Activated CD4-positive, alpha-beta memory T cell treated with anti-CD3 and anti-CD28 coated beads for 36 hours (primary cell): ENCODE measurements around the gene PLD2. TPM values are rescaled to one million over a fixed set of nuclear protein-coding genes. Genes with fewer than 3 reads are reported as not detected.
"Not testable (repeated sequence)": the region's sequence is repeated elsewhere in the genome, so short reads cannot be mapped to it uniquely, and the experiment has no call there.

Source experiments
- CTCF ChIA-PET: fragments of 350-600 bp; sonication (Branson Sonifier 250); formaldehyde crosslinking; loops from one replicate; lab custom pipeline; 2021; ENCODE audit warnings: antibody characterized with exemption, inconsistent platforms; lab: Charles Lee
- POLR2A ChIA-PET: fragments of 350-600 bp; sonication (Branson Sonifier 250); formaldehyde crosslinking; loops from one replicate; lab custom pipeline; 2021; ENCODE audit warnings: antibody characterized with exemption; lab: Charles Lee
- DNase-seq: peaks from one replicate; pipeline ENCODE4 v3.0.0-alpha.2; 2020
- H3K27ac Mint-ChIP-seq: one replicate; pipeline ENCODE4 v1.8.0; 2021; ENCODE audit warnings: mixed read lengths
- H3K27me3 Mint-ChIP-seq: one replicate; pipeline ENCODE4 v1.8.0; 2021; ENCODE audit warnings: mixed read lengths
- H3K36me3 Mint-ChIP-seq: one replicate; pipeline ENCODE4 v1.8.0; 2021; ENCODE audit warnings: mixed read lengths
- H3K4me1 Mint-ChIP-seq: one replicate; pipeline ENCODE4 v1.8.0; 2021; ENCODE audit warnings: low read depth, mixed read lengths
- H3K4me3 Mint-ChIP-seq: one replicate; pipeline ENCODE4 v1.8.0; 2021; ENCODE audit warnings: mild to moderate bottlenecking, mixed read lengths
- H3K9me3 Mint-ChIP-seq: one replicate; pipeline ENCODE4 v1.8.0; 2021; ENCODE audit warnings: mixed read lengths
- intact Hi-C: fragments of 100-400 bp; cut with micrococcal nuclease; formaldehyde crosslinking; loops from one replicate; pipeline ENCODE4 v1.15.1; 2023
- total RNA-seq, 2 experiments: library from RNA; stranded (reverse); gene quantifications; one replicate each; pipeline ENCODE4 v1.2.3, GENCODE V29; 2021

The PLD2 gene
- total RNA-seq, 2 experiments from 2014 or later, result 15.8 to 19.3 TPM

GRCh38 chr17:4862720-4863119 lies 55.8 kb downstream of the PLD2 start:
- H3K36me3 Mint-ChIP-seq, result peaks cover 4% of the 10 kb centered on the region
- no peak for DNase-seq
- CTCF ChIA-PET, result no interaction called here
- H3K4me3 Mint-ChIP-seq, result no peak overlapping the region
- intact Hi-C loops, result no loop called here
- H3K4me1 Mint-ChIP-seq, result peaks cover 4% of the 10 kb centered on the region
- POLR2A ChIA-PET, result no interaction called here
- H3K27me3 Mint-ChIP-seq, result no peaks in the 10 kb centered on the region
- no peak overlapping the region for H3K27ac Mint-ChIP-seq
- H3K9me3 Mint-ChIP-seq, result no peaks in the 10 kb centered on the region

GRCh38 chr17:4863321-4863720 lies 56.4 kb downstream of the PLD2 start:
- H3K9me3 Mint-ChIP-seq, result no peaks in the 10 kb centered on the region
- intact Hi-C loops, result no loop called here
- no peak overlapping the region for H3K4me3 Mint-ChIP-seq
- POLR2A ChIA-PET, result no interaction called here
- H3K27ac Mint-ChIP-seq, result no peak overlapping the region
- CTCF ChIA-PET, result interaction anchor here (0.9 kb wide), 1 partner anchor 215 kb away, joined by 3 read pairs; the partner anchor contains the start of gene ZFP3
- DNase-seq, result no peak
- H3K36me3 Mint-ChIP-seq, result peaks cover 4% of the 10 kb centered on the region
- H3K4me1 Mint-ChIP-seq, result peaks cover 4% of the 10 kb centered on the region
- H3K27me3 Mint-ChIP-seq, result no peaks in the 10 kb centered on the region

GRCh38 chr17:4867535-4867934 lies 60.6 kb downstream of the PLD2 start:
- H3K36me3 Mint-ChIP-seq, CTCF ChIA-PET, H3K4me3 Mint-ChIP-seq, H3K27ac Mint-ChIP-seq, intact Hi-C loops, H3K27me3 Mint-ChIP-seq, H3K9me3 Mint-ChIP-seq, DNase-seq, H3K4me1 Mint-ChIP-seq: not testable (repeated sequence)
- POLR2A ChIA-PET, result interaction anchor here (0.5 kb wide), 2 partner anchors 9 to 292 kb away, joined by 3 to 4 read pairs; no protein-coding TSS in a partner anchor

DNA sequence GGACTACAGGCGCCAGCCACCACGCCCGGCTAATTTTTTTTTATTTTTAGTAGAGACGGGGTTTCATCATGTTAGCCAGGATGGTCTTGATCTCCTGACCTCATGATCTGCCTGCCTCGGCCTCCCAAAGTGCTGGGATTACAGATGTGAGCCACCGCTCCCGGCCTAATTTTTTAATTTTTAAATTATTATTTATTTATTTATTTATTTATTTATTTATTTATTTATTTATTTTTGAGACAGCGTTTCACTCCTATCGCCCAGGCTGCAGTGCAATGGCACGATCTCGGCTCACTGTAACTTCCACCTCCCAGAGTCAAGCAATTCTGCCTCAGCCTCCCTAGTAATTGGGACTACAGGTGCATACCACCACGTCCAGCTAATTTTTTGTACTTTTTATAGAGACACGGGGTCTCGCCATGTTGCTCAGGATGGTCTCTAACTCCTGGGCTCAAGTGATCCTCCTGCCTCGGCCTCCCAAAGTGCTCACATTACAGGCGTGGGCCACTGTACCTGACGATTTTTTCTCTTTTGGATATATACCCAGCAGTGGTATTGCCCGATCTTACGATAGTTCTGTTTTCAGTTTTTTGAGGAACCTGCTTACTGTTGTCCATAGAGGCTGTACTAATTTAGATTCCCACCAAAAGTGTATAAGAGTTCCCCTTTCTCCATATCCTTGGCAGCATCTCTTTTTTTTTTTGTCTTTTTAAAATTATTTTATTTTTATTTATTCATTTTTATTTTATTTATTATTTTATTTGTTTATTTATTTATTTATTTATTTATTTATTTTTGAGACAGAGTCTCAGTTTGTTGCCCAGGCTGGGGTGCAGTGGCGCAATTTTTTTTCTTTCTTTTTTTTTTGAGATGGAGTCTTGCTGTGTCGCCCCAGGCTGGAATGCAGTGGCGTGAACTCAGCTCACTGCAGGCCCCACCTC lies 62.4 kb downstream of the PLD2 start:
- intact Hi-C loops, H3K36me3 Mint-ChIP-seq, H3K4me3 Mint-ChIP-seq, DNase-seq, H3K27me3 Mint-ChIP-seq, H3K4me1 Mint-ChIP-seq, H3K9me3 Mint-ChIP-seq, H3K27ac Mint-ChIP-seq, CTCF ChIA-PET: not testable (repeated sequence)
- POLR2A ChIA-PET, result interaction anchor here (0.7 kb wide), 1 partner anchor 62 kb away, joined by 4 read pairs; the partner anchor contains the start of gene PLD2

- H3K27ac Mint-ChIP-seq, result no peak overlapping the region
- no peaks in the 10 kb centered on the region for H3K27me3 Mint-ChIP-seq
- DNase-seq, result no peak
- no peaks in the 10 kb centered on the region for H3K4me1 Mint-ChIP-seq
- CTCF ChIA-PET, result interaction anchor here (0.7 kb wide), 1 partner anchor 263 kb away, joined by 3 read pairs; no protein-coding TSS in a partner anchor
- intact Hi-C loops, result no loop called here
- H3K4me3 Mint-ChIP-seq, result no peak overlapping the region
- H3K36me3 Mint-ChIP-seq, result peaks cover 2% of the 10 kb centered on the region
- POLR2A ChIA-PET, result no interaction called here
- H3K9me3 Mint-ChIP-seq, result no peaks in the 10 kb centered on the region
Observed at GRCh38 chr17:4870855-4871254, 63.9 kb downstream of the PLD2 start.

GRCh38 chr17:4872786-4873185 lies 65.8 kb downstream of the PLD2 start:
- DNase-seq, result no peak
- ChIA-PET POLR2A (no interaction called here), CTCF (interaction anchor here (2.0 kb wide), 1 partner anchor 83 kb away, joined by 4 read pairs; no protein-coding TSS in a partner anchor)
- no peaks in the 10 kb centered on the region for H3K27me3 Mint-ChIP-seq
- no peak overlapping the region for H3K27ac Mint-ChIP-seq
- H3K9me3 Mint-ChIP-seq, result no peaks in the 10 kb centered on the region
- no peaks in the 10 kb centered on the region for H3K4me1 Mint-ChIP-seq
- H3K36me3 Mint-ChIP-seq, result peaks cover 2% of the 10 kb centered on the region
- no peak overlapping the region for H3K4me3 Mint-ChIP-seq
- intact Hi-C loops, result no loop called here

Other genes with a start within 250 kb of the PLD2 start
- gene GGT6, start 246.6 kb upstream of the PLD2 start, total RNA-seq, result not detected
- gene SMTNL2, start 222.6 kb upstream of the PLD2 start, total RNA-seq, result not detected
- gene ALOX15, start 165.5 kb upstream of the PLD2 start, total RNA-seq, result not detected
- gene PELP1, start 103.0 kb upstream of the PLD2 start, total RNA-seq, result 100 to 1,000 TPM in 1 of 2 experiments, 10 to 100 TPM in 1; 96.1 to 101 TPM
- 100 to 1,000 TPM; 210 to 226 TPM for gene ARRB2, start 96.5 kb upstream of the PLD2 start, total RNA-seq
- 10 to 100 TPM; 20.4 to 21.8 TPM for gene MED11, start 75.7 kb upstream of the PLD2 start, total RNA-seq
- gene ZMYND15, start 67.3 kb upstream of the PLD2 start, total RNA-seq, result under 1 TPM; 0.10 to 0.24 TPM
- gene CXCL16, start 67.2 kb upstream of the PLD2 start, total RNA-seq, result 1 to 10 TPM; 3.1 to 3.4 TPM
- not detected for gene TM4SF5, start 35.3 kb upstream of the PLD2 start, total RNA-seq
- gene VMO1, start 20.8 kb upstream of the PLD2 start, total RNA-seq, result not detected
- gene GLTPD2, start 18.2 kb upstream of the PLD2 start, total RNA-seq, result not detected
- 100 to 1,000 TPM; 165 to 177 TPM for gene PSMB6, start 11.0 kb upstream of the PLD2 start, total RNA-seq
- gene MINK1, start 26.2 kb downstream of the PLD2 start, total RNA-seq, result 10 to 100 TPM; 67.5 to 79.3 TPM
- 1 to 10 TPM; 2.3 to 2.5 TPM for gene C17orf107, start 92.4 kb downstream of the PLD2 start, total RNA-seq
- under 1 TPM; 0.45 to 0.56 TPM for gene CHRNE, start 95.9 kb downstream of the PLD2 start, total RNA-seq
- not detected for gene GP1BA, start 125.1 kb downstream of the PLD2 start, total RNA-seq
- gene SLC25A11, start 132.9 kb downstream of the PLD2 start, total RNA-seq, result 10 to 100 TPM; 70.5 to 72.5 TPM
- 100 to 1,000 TPM; 130 to 157 TPM for gene RNF167, start 133.1 kb downstream of the PLD2 start, total RNA-seq
- gene PFN1, start 141.4 kb downstream of the PLD2 start, total RNA-seq, result 1,000 to 10,000 TPM; 1,907 to 1,923 TPM
- gene ENO3, start 144.0 kb downstream of the PLD2 start, total RNA-seq, result 10 to 100 TPM; 26.5 to 26.8 TPM
- gene SPAG7, start 160.7 kb downstream of the PLD2 start, total RNA-seq, result 10 to 100 TPM; 60.6 to 65.8 TPM
- gene CAMTA2, start 180.5 kb downstream of the PLD2 start, total RNA-seq, result 100 to 1,000 TPM; 101 to 109 TPM
- under 1 TPM in 1 of 2 experiments, not detected in 1; 0.40 TPM for gene INCA1, start 190.4 kb downstream of the PLD2 start, total RNA-seq
- 10 to 100 TPM; 43.9 to 48.8 TPM for gene KIF1C, start 190.8 kb downstream of the PLD2 start, total RNA-seq
- gene SLC52A1, start 228.3 kb downstream of the PLD2 start, total RNA-seq, result under 1 TPM; 0.31 to 0.36 TPM